ENCODE results near the gene ANXA2R. TPM values are rescaled to one million over a fixed set of nuclear protein-coding genes. Genes with fewer than 3 reads are reported as not detected.

ANXA2R gene
- total and polyA plus RNA-seq, 9 of the 15 experiments (the other 6 are each of a cell fraction or from before 2014, with no cell fraction given) = 2.1 to 4.8 (median 3.4) TPM

DNA sequence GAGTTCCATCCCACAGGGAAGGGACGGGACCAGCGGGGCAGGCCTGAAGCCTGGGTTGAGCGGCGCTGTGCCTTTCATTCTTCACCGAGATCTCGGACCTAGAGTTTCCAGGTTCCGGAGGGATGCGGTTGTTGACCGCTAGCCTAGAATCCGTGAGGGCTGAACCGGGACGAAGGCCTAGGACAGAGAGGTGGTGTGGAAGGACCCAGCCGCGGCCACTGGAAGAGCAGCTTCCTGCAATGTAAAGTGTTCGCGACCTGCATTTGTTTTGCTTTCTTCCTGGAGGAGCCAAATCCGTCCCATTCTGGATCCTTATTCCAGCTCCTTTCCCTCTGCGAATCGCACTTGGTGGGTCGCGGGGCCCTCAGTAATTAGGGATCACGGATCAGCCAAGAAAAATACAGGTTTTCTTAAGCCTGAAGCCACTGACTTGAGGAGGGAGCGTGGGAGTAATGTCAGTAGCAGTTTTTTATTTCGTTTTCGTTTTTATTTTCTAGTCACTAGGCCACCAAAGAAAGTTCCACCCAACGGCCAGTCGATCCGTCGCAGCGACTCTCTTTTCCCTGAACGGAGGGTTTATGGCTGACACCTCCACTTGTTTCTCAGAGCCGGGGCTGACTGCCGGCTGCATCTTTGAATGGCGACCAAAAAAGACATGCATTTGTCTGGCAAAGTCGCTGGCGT is 48.6 kb downstream of the ANXA2R start (continued):
- TF ChIP-seq ZFX (CRISPR knock-in tag; IDR thresholded peaks at IDR 0.05) = peak; percentile 61
- peak in 1 of 2 experiments; percentile 5; a peak in 1 of 3 replicates for TF ChIP-seq CBX3 (IDR thresholded peaks at IDR 0.05; ENCODE audit: borderline replicate concordance in 1 of 2, low read length in 2 of 2)
- TF ChIP-seq ZNF318 (IDR thresholded peaks at IDR 0.05; ENCODE audit: borderline replicate concordance in 1 of 2, low read depth in 1 of 2) = no peak
- 0 out of 2 replicates have a peak, but pooled peaks have one; percentile 55 for TF ChIP-seq HOXB6 (CRISPR knock-in tag; IDR thresholded peaks at IDR 0.05; ENCODE audit: borderline replicate concordance)
- peak; percentile 18 for TF ChIP-seq PHF8 (IDR thresholded peaks at IDR 0.05; ENCODE audit: borderline replicate concordance, low read length)
- TF ChIP-seq RBM22 (IDR thresholded peaks at IDR 0.05; ENCODE audit: low read depth, low read length, poor library complexity, severe bottlenecking) = peak; percentile 6
- 0 out of 2 replicates have a peak, but pooled peaks have one; percentile 17 for TF ChIP-seq ZNF830 (CRISPR knock-in tag; IDR thresholded peaks at IDR 0.05)
- TF ChIP-seq, protein P1, sequence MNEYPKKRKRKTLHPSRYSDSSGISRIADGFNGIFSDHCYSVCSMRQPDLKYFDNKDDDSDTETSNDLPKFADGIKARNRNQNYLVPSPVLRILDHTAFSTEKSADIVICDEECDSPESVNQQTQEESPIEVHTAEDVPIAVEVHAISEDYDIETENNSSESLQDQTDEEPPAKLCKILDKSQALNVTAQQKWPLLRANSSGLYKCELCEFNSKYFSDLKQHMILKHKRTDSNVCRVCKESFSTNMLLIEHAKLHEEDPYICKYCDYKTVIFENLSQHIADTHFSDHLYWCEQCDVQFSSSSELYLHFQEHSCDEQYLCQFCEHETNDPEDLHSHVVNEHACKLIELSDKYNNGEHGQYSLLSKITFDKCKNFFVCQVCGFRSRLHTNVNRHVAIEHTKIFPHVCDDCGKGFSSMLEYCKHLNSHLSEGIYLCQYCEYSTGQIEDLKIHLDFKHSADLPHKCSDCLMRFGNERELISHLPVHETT (CRISPR knock-in tag; conservative IDR thresholded peaks at IDR 0.05 in 1 of 2, IDR thresholded peaks at IDR 0.05 in 1 of 2) = 0 out of 4 replicates have a peak, but pooled peaks of 1 of the 2 experiments have one; percentile 23
- TF ChIP-seq, protein P2, sequence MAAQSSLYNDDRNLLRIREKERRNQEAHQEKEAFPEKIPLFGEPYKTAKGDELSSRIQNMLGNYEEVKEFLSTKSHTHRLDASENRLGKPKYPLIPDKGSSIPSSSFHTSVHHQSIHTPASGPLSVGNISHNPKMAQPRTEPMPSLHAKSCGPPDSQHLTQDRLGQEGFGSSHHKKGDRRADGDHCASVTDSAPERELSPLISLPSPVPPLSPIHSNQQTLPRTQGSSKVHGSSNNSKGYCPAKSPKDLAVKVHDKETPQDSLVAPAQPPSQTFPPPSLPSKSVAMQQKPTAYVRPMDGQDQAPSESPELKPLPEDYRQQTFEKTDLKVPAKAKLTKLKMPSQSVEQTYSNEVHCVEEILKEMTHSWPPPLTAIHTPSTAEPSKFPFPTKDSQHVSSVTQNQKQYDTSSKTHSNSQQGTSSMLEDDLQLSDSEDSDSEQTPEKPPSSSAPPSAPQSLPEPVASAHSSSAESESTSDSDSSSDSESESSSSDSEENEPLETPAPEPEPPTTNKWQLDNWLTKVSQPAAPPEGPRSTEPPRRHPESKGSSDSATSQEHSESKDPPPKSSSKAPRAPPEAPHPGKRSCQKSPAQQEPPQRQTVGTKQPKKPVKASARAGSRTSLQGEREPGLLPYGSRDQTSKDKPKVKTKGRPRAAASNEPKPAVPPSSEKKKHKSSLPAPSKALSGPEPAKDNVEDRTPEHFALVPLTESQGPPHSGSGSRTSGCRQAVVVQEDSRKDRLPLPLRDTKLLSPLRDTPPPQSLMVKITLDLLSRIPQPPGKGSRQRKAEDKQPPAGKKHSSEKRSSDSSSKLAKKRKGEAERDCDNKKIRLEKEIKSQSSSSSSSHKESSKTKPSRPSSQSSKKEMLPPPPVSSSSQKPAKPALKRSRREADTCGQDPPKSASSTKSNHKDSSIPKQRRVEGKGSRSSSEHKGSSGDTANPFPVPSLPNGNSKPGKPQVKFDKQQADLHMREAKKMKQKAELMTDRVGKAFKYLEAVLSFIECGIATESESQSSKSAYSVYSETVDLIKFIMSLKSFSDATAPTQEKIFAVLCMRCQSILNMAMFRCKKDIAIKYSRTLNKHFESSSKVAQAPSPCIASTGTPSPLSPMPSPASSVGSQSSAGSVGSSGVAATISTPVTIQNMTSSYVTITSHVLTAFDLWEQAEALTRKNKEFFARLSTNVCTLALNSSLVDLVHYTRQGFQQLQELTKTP (IDR thresholded peaks at IDR 0.05; ENCODE audit: low read depth in 1 of 2, partially characterized antibody in 2 of 2) = peak in 1 of 2 experiments; percentile 10

Data from K562 (cell line).